Right lung (tissue), 5 donors: ENCODE data around the gene DMAP1. TPM values are rescaled to one million over a fixed set of nuclear protein-coding genes. Genes with fewer than 3 reads are reported as not detected.

ENCODE experiments used
- DNase-seq, 2 donors: peaks; one replicate each; pipeline ENCODE4 v3.0.0-alpha.2; 2013
- polyA plus RNA-seq, 5 donors: library from polyadenylated mRNA; unstranded; fragments of 120-200 nt; gene quantifications; one replicate each; pipeline versions ENCODE4 v1.2.1 to v1.2.3, GENCODE V29; 2013; ENCODE audit warnings: inconsistent platforms in 1 of 5, low replicate concordance in 1 of 5; ENCODE audit not compliant: insufficient read length in 5 of 5, insufficient read depth in 1 of 5

The DMAP1 gene
- polyA plus RNA-seq, 5 donors = 61.0 to 74.6 (median 66.5) TPM

GRCh38 chr1:44251486-44251885, 38.2 kb downstream of the DMAP1 start:
- DNase-seq = no peak

- DNase-seq = no peak
These were observed 38.9 kb downstream of the DMAP1 start for GRCh38 chr1:44251989-44252671.

- DNase-seq = no peak
These were observed 41.2 kb downstream of the DMAP1 start for GRCh38 chr1:44254392-44254910.

GRCh38 chr1:44256762-44257554, 43.7 kb downstream of the DMAP1 start:
- no peak for DNase-seq

- no peak for DNase-seq
These were observed 45.8 kb downstream of the DMAP1 start for GRCh38 chr1:44259090-44259489.

GRCh38 chr1:44260792-44261170, 47.5 kb downstream of the DMAP1 start:
- no peak for DNase-seq

- no peak for DNase-seq
These were observed 48.0 kb downstream of the DMAP1 start for GRCh38 chr1:44261171-44261817.

GRCh38 chr1:44261962-44262361, 48.7 kb downstream of the DMAP1 start:
- no peak for DNase-seq

GRCh38 chr1:44262414-44262813, 49.1 kb downstream of the DMAP1 start:
- no peak for DNase-seq

GRCh38 chr1:44262816-44263567, 49.7 kb downstream of the DMAP1 start:
- no peak for DNase-seq

- no peak for DNase-seq
These were observed 50.5 kb downstream of the DMAP1 start for GRCh38 chr1:44263568-44264450.

GRCh38 chr1:44264451-44264771, 51.1 kb downstream of the DMAP1 start:
- DNase-seq = no peak

- DNase-seq = no peak
These were observed 52.5 kb downstream of the DMAP1 start for GRCh38 chr1:44265656-44266358.

GRCh38 chr1:44266400-44267344, 53.4 kb downstream of the DMAP1 start:
- no peak for DNase-seq

- no peak for DNase-seq
These were observed 54.2 kb downstream of the DMAP1 start for GRCh38 chr1:44267438-44267837.

GRCh38 chr1:44268054-44268453, 54.8 kb downstream of the DMAP1 start:
- DNase-seq = no peak
